OCI-LY7 (cell line): ENCODE results near the gene LHFPL6.

ENCODE experiments used
- EZH2phosphoT487 ChIP-seq: fragments of 200-600 bp; sonication (generic); IDR thresholded peaks from 2 replicates; pipeline ENCODE4 v1.6.1; 2018; ENCODE audit warnings: low read depth, borderline replicate concordance, mild to moderate bottlenecking, mixed run types, antibody characterized with exemption, low read length, moderate library complexity, mixed read lengths
- TF ChIP-seq, protein P1 (sequence below): fragments of 200-600 bp; sonication (generic); conservative IDR thresholded peaks from 2 replicates; pipeline ENCODE4 v1.5.1; 2014; ENCODE audit warnings: mild to moderate bottlenecking, antibody characterized with exemption, low read length, moderate library complexity, mixed read lengths

DNA sequence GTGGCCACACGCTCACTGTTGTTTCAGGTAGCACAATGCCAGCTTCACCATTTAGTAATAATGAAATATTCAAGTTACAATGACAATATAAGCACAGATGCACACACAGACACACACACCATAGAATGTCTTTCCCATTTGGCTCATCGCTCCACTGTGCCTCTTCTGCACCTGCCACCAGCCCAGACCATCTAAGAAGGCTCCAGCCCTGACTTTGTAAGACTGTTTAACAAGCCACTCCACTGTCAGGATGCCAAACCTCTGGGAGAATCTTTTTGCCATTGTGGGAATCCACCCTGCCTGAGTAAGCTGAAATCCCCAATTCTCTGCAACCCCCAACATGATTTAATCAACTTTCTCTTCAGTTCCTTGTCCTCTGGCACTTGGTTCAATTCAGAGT lies 60.6 kb downstream of the LHFPL6 start:
- TF ChIP-seq, protein P1, sequence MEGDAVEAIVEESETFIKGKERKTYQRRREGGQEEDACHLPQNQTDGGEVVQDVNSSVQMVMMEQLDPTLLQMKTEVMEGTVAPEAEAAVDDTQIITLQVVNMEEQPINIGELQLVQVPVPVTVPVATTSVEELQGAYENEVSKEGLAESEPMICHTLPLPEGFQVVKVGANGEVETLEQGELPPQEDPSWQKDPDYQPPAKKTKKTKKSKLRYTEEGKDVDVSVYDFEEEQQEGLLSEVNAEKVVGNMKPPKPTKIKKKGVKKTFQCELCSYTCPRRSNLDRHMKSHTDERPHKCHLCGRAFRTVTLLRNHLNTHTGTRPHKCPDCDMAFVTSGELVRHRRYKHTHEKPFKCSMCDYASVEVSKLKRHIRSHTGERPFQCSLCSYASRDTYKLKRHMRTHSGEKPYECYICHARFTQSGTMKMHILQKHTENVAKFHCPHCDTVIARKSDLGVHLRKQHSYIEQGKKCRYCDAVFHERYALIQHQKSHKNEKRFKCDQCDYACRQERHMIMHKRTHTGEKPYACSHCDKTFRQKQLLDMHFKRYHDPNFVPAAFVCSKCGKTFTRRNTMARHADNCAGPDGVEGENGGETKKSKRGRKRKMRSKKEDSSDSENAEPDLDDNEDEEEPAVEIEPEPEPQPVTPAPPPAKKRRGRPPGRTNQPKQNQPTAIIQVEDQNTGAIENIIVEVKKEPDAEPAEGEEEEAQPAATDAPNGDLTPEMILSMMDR = no peak
- no peak for TF ChIP-seq EZH2phosphoT487
